DMS114 treated with DMSO at 0.1 percent for 48 hours (cell line): ENCODE results near the gene ACADS.

ENCODE experiments used
- DNase-seq: peaks from one replicate; lab custom pipeline; 2025; ENCODE audit not compliant: unreplicated experiment; lab: John Stamatoyannopoulos, UW

The ACADS gene

GRCh38 chr12:120700886-120701285 is 24.7 kb upstream of the ACADS start:
- DNase-seq: no peak

- no peak for DNase-seq
Observed at GRCh38 chr12:120702637-120703036, 23.0 kb upstream of the ACADS start.

- DNase-seq: no peak
Observed at GRCh38 chr12:120703311-120703942, 22.2 kb upstream of the ACADS start.

GRCh38 chr12:120705618-120706017 is 20.0 kb upstream of the ACADS start:
- no peak for DNase-seq

GRCh38 chr12:120706029-120706428 is 19.6 kb upstream of the ACADS start:
- no peak for DNase-seq

GRCh38 chr12:120708651-120709050 is 17.0 kb upstream of the ACADS start:
- DNase-seq: no peak

- DNase-seq: peak; percentile 37
Observed at GRCh38 chr12:120710031-120710804, 15.4 kb upstream of the ACADS start, which contains the start of gene UNC119B. Gene UNC119B, plus strand, starts transcription at chr12:120710458. Its CDS starts 17 bp downstream, at chr12:120710475.

- no peak for DNase-seq
Observed at GRCh38 chr12:120710805-120711296, 14.8 kb upstream of the ACADS start.

- DNase-seq: no peak
Observed at GRCh38 chr12:120711411-120711810, 14.2 kb upstream of the ACADS start.

- DNase-seq: no peak
Observed at GRCh38 chr12:120712610-120713009, 13.0 kb upstream of the ACADS start.

GRCh38 chr12:120713861-120714482 is 11.7 kb upstream of the ACADS start:
- DNase-seq: peak; percentile 86

- DNase-seq: no peak
Observed at GRCh38 chr12:120718055-120718454, 7.6 kb upstream of the ACADS start.

- no peak for DNase-seq
Observed at GRCh38 chr12:120719072-120719471, 6.6 kb upstream of the ACADS start.

GRCh38 chr12:120719496-120720233 is 6.0 kb upstream of the ACADS start:
- DNase-seq: no peak

- no peak for DNase-seq
Observed at GRCh38 chr12:120720234-120720986, 5.2 kb upstream of the ACADS start.

GRCh38 chr12:120720987-120721801 is 4.4 kb upstream of the ACADS start:
- DNase-seq: no peak

- DNase-seq: no peak
Observed at GRCh38 chr12:120721866-120722265, 3.8 kb upstream of the ACADS start.

- DNase-seq: no peak
Observed at GRCh38 chr12:120722784-120723183, 2.8 kb upstream of the ACADS start.

- no peak for DNase-seq
Observed at GRCh38 chr12:120724720-120725119, 906 bp upstream of the ACADS start.
